Bronchial epithelial cell (primary cell): ENCODE data around the gene STUM. TPM values are rescaled to one million over a fixed set of nuclear protein-coding genes. Genes with fewer than 3 reads are reported as not detected.

Experiments used
- DNase-seq: peaks from one replicate; pipeline ENCODE4 v3.0.0-alpha.2; 2010; ENCODE audit warnings: low read depth
- FAIRE-seq: peaks from 2 replicates; lab custom pipeline; 2011; peaks lifted over from hg19 to GRCh38; lab: Jason Lieb, UNC
- H3K27me3 ChIP-seq: 2 replicates; pipeline ENCODE4 v1.5.1; 2011; ENCODE audit warnings: low read length; ENCODE audit not compliant: control insufficient read depth, insufficient read depth
- H3K36me3 ChIP-seq: 2 replicates; pipeline ENCODE4 v1.5.1; 2011; ENCODE audit warnings: low read length; ENCODE audit not compliant: control insufficient read depth, insufficient read depth
- H3K4me3 ChIP-seq: 2 replicates; pipeline ENCODE4 v1.5.1; 2011; ENCODE audit warnings: mild to moderate bottlenecking, low read depth, low read length, control low read depth
- total RNA-seq: library from RNA; depleted of rRNA; stranded (reverse); fragments of >200 nt; gene quantifications from 2 replicates; pipeline ENCODE4 v1.2.1, GENCODE V29; 2014
- TF ChIP-seq, protein P1 (sequence below): IDR thresholded peaks from 2 replicates; pipeline ENCODE4 v1.5.1; 2011; ENCODE audit warnings: mild to moderate bottlenecking, moderate library complexity, low read length, control low read depth, inconsistent platforms; ENCODE audit not compliant: insufficient read depth, severe bottlenecking

Gene STUM
- total RNA-seq, 1 donor from 2014 or later: not detected

DNA sequence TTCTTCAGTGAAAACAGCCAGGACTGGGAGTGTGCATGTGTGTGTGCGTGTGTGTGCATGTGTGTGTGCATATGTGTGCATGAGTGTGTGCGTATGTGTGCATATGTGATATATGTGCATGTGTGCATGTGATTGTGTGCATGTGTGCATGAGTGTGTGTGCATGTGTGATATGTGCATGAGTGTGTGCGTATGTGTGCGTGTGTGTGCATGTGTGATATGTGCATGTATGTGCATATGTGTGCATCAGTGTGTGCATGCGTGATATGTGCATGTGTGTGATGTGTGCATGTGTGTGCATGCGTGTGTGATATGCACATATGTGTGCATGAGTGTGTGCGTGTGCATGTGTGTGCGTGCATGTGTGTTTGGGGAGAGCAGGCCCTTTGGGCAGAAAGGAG lies 100.7 kb downstream of the STUM start:
- TF ChIP-seq, protein P1, sequence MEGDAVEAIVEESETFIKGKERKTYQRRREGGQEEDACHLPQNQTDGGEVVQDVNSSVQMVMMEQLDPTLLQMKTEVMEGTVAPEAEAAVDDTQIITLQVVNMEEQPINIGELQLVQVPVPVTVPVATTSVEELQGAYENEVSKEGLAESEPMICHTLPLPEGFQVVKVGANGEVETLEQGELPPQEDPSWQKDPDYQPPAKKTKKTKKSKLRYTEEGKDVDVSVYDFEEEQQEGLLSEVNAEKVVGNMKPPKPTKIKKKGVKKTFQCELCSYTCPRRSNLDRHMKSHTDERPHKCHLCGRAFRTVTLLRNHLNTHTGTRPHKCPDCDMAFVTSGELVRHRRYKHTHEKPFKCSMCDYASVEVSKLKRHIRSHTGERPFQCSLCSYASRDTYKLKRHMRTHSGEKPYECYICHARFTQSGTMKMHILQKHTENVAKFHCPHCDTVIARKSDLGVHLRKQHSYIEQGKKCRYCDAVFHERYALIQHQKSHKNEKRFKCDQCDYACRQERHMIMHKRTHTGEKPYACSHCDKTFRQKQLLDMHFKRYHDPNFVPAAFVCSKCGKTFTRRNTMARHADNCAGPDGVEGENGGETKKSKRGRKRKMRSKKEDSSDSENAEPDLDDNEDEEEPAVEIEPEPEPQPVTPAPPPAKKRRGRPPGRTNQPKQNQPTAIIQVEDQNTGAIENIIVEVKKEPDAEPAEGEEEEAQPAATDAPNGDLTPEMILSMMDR: no peak
- FAIRE-seq (peak; percentile 97), DNase-seq (no peak)
- Histone ChIP-seq H3K27me3 (no peaks in the 10 kb centered on the region), H3K4me3 (no peak overlapping the region), H3K36me3 (peaks cover 5% of the 10 kb centered on the region)

DNA sequence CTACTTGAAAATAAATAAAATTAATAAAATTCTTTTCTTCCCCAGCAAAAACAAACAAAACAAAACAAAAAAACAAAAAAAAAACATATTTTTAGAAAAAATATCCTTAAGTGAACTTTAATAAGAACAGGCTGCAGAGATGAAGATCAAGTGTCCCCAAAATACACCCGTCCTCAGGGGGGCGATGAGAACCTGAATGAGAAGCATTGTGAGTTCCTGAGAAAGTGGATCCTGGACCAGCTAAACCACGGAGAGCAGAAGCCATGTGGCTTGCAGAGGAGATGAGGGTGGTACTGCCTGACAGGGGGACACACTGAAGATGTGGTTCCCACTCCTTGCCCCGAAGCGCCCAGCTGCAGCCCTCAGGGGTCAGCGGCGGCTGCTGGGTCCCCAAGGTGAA lies 101.2 kb downstream of the STUM start:
- Histone ChIP-seq H3K27me3 (no peaks in the 10 kb centered on the region), H3K36me3 (peaks cover 5% of the 10 kb centered on the region), H3K4me3 (no peak overlapping the region)
- FAIRE-seq (no peak), DNase-seq (no peak)
- TF ChIP-seq, protein P1: no peak

DNA sequence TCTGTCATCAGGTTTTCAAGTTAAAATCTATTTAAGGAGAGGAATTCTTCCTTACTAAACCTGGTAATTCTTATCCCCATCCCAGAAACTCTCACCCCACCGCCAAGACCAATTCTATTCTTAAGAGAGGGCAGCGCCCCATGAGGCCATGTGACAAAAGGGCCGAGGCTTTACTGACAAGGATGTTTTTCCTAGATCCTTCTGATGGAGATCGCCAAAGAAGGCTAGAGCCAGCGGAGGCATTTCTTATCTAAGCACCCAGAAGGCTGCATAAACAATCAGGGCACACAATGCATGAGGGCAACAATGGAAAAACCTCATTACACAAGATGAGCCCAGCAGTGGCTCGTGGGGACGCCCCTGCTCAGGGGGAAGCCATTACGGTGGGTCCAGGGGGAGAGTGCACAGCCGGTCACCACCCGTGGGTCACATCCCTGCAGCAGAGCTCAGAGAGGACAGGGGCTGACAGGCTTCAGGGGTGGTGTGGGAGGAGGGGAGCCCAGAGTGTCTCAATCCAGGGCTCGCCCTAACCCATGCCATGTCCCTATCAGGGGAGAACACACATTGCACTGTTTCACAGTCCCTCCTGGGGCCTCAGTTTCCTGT lies 101.8 kb downstream of the STUM start:
- Histone ChIP-seq H3K4me3 (no peak overlapping the region), H3K36me3 (peaks cover 5% of the 10 kb centered on the region), H3K27me3 (no peaks in the 10 kb centered on the region)
- TF ChIP-seq, protein P1: no peak
- FAIRE-seq (no peak), DNase-seq (no peak)

DNA sequence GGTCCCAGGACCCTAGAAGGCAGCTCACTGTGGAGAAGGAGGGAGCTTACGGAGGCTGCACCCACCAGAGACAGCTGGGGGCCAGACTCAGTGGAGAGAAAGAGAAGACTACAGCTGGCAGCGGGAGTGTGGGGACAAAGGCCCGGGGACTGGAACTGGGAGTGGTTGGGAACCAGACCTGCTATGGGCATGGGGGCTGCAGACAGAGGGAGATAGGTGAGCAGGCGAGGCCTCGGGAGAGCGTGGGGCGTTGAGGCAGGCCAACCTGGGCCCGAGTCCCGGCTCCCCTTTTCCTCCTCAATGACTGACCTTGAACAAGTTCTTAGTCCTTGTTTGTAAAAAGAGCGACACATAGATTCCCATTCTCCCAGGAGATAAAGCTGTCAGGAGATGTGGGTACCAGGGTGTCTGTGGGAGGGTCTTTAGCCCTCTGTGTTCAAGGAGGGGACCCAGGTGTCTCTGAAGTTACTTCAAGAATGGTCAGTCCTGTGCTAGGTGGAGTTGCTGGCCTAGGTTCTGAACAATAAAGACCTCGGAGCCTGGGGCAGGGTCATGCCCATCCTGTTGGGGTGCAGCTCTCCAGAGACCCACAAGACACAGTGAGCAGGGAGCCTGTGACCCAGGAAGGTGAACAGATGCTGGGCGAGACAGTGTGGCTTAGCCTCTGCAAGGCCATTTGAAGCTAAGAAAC lies 102.6 kb downstream of the STUM start:
- DNase-seq (no peak), FAIRE-seq (peak; percentile 7)
- Histone ChIP-seq H3K27me3 (no peaks in the 10 kb centered on the region), H3K4me3 (no peak overlapping the region), H3K36me3 (peaks cover 5% of the 10 kb centered on the region)
- TF ChIP-seq, protein P1: no peak

DNA sequence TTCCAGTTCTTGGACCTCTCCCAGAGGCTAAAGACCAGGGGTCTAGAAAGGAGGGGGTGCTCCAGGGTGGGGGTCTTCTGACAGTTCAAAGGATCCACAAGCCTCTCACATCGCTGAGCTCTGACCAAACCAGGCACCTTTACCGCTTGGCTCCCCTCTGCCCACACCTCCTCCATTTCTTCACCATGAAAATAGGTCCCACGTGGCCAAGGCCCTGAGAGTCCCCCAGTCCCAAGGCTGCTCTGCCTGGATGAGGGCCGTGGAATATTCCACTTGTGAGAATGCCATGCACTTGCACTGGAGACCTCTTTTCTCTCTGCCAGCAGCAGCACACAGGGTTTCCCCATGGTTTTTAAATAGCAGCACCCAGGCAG lies 103.2 kb downstream of the STUM start:
- H3K27me3 ChIP-seq: no peaks in the 10 kb centered on the region
- peaks cover 5% of the 10 kb centered on the region for H3K36me3 ChIP-seq
- FAIRE-seq (peak; percentile 28), DNase-seq (no peak)
- no peak overlapping the region for H3K4me3 ChIP-seq
- TF ChIP-seq, protein P1: no peak

DNA sequence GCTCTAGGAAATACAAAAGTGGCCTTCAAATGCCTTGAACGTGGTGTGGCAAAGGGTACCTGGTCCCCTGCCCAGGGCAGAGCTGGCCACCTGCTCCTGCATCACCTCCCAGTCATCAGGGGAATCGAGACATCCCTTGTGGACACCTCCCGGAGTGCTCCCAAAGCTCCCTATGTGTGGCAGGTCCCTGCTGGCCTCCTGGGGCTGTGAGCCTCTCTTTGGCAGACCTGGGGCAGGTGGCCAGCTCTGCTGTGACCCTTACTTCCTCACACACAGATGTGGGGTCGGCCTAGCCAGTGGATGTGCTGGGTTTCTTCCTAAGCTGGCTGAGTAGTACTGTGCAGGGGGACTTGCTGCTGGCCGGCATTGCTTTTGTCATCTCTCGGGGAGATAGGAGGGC lies 104.0 kb downstream of the STUM start:
- DNase-seq (no peak), FAIRE-seq (no peak)
- TF ChIP-seq, protein P1: no peak
- Histone ChIP-seq H3K27me3 (no peaks in the 10 kb centered on the region), H3K36me3 (peaks cover 4% of the 10 kb centered on the region), H3K4me3 (no peak overlapping the region)
